BLaER1 treated with 17β-estradiol and CSF1 and Interleukin-3, amounts not matched to agents 10 nM and 100 nM (cell line): ENCODE results near the gene TRMT11.

ENCODE experiments used
- H3K27ac ChIP-seq, 11 experiments: shearing (Covaris generic); formaldehyde crosslinking; 2 replicates each; pipeline ENCODE4 v1.8.1; 2022
- H3K27me3 ChIP-seq, 11 experiments: shearing (Covaris generic); formaldehyde crosslinking; 2 replicates each; pipeline ENCODE4 v1.8.1; 2022
- H3K36me3 ChIP-seq, 11 experiments: shearing (Covaris generic); formaldehyde crosslinking; 2 replicates each; pipeline ENCODE4 v1.8.1; 2022
- H3K4me1 ChIP-seq, 10 experiments: shearing (Covaris generic); formaldehyde crosslinking; 2 replicates each; pipeline ENCODE4 v1.8.1; 2022
- H3K4me2 ChIP-seq, 11 experiments: shearing (Covaris generic); formaldehyde crosslinking; 2 replicates each; pipeline ENCODE4 v1.8.1; 2022
- H3K4me3 ChIP-seq, 10 experiments: shearing (Covaris generic); formaldehyde crosslinking; 2 replicates each; pipeline ENCODE4 v1.8.1; 2022
- H3K9ac ChIP-seq, 11 experiments: shearing (Covaris generic); formaldehyde crosslinking; 2 replicates each; pipeline ENCODE4 v1.8.1; 2022
- H3K9me3 ChIP-seq, 11 experiments: shearing (Covaris generic); formaldehyde crosslinking; replicated peaks in 1 of 11; 2 replicates each; pipeline ENCODE4 v1.8.1; 2022
- H4K20me1 ChIP-seq, 11 experiments: shearing (Covaris generic); formaldehyde crosslinking; 2 replicates each; pipeline ENCODE4 v1.8.1; 2022
- Cebpa-rat ChIP-seq, 11 experiments: shearing (Covaris generic); IDR thresholded peaks; 2 replicates each; pipeline ENCODE4 v1.8.1; 2022

Gene TRMT11

GRCh38 chr6:125986301-125987025 is at the start of gene TRMT11:
TRMT11 (plus strand) TSS chr6:125986540; CDS start chr6:125986551, 11 bp downstream.
- no peak for TF ChIP-seq Cebpa-rat (IDR thresholded peaks at IDR 0.05)
- Histone ChIP-seq H3K27me3 (no peaks in the 10 kb centered on the region), H3K4me1 (peaks cover 10 to 30% (median 18%) of the 10 kb centered on the region in 10 experiments; a peak in 19 of 20 replicates)

DNA sequence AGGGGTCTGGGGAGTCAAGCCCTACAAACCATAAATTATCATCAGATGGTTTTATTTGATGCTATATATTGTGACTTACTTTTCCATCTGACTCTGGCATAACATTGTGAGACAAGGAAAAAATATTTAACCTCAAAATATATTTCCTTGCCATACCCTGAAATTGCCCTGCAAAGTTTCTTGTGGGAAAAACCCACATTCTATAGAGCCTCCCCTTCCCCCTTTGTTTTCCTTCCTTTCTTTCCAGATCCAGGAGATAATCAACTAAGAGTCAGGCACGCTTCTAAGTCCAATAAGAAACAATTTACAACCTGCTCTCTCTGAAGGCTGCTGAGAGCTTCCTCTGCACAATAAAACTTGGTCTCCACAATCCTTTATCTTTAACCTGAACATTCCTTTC is 47.3 kb upstream of the TRMT11 start:
- Histone ChIP-seq H3K27ac (no peak overlapping the region), H3K4me2 (no peak overlapping the region), H3K36me3 (no peaks in the 10 kb centered on the region), H3K4me3 (no peak overlapping the region), H4K20me1 (no peaks in the 10 kb centered on the region), H3K9ac (no peak overlapping the region), H3K27me3 (no peaks in the 10 kb centered on the region), H3K9me3 (no peaks in the 10 kb centered on the region), H3K4me1 (peaks cover 0 to 24% (median 4%) of the 10 kb centered on the region in 10 experiments; a peak in 11 of 20 replicates)
- no peak for TF ChIP-seq Cebpa-rat (IDR thresholded peaks at IDR 0.05)

More at GRCh38 chr6:125986301-125987025, at the start of gene TRMT11:
- peak within 1 kb of the TSS; percentile 61 to 79 (median 76); a peak in 21 of 22 replicates for H3K27ac ChIP-seq
- H3K9ac ChIP-seq: peak within 1 kb of the TSS; percentile 63 to 85 (median 79)
- H4K20me1 ChIP-seq: peaks cover 0 to 5% (median 0%) of the 10 kb centered on the region in 11 experiments; a peak in 1 of 22 replicates
- H3K36me3 ChIP-seq: peaks cover 0 to 6% (median 0%) of the 10 kb centered on the region in 11 experiments; a peak in 2 of 22 replicates
- peak within 1 kb of the TSS; percentile 68 to 96 (median 78) for H3K4me3 ChIP-seq
- no peaks in the 10 kb centered on the region for H3K9me3 ChIP-seq
- H3K4me2 ChIP-seq: peak within 1 kb of the TSS; percentile 70 to 90 (median 78)

- H3K4me2 ChIP-seq: no peak overlapping the region
Observed at GRCh38 chr6:125939791-125940190, 46.5 kb upstream of the TRMT11 start.

DNA sequence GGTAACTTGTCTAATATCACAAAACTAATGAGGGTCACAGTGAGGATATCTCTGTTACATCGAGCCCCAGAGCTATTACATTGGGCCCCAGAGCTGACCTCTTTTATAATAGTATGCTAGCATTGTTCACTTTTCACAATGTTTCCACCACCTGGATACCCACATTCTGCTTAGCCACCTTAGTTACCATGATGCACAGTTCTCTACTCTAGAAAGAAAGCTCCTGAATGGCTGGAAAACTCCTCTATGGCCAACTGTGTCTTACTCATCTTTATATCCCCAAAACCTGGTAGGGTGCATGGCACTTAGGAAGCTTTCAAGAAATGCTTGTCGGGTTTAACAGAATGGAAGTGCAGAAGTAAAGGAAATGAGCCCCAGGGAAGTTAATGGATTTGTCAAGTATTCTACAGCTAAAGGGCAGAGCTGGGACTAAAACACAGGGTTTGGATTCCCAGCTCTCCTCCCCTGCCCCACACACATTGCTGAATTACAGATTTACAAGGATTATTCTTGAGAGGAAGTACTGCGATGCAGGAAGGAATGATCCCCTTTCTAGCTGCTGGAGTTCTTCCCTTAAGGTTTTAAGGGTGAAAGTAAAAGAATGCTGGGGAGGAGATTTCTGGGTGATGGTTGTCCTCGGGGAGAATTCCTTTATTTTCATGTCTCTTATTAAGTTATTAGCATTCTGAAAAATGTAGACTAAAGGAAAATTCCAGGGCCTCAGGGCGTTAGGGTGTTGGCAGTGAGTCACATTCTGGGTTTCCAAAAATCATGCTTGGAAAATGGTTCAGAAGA is 45.9 kb upstream of the TRMT11 start:
- Histone ChIP-seq H3K9ac (no peak overlapping the region), H4K20me1 (no peaks in the 10 kb centered on the region), H3K27me3 (no peaks in the 10 kb centered on the region), H3K27ac (no peak overlapping the region), H3K4me2 (no peak overlapping the region), H3K9me3 (no peaks in the 10 kb centered on the region), H3K4me3 (no peak overlapping the region), H3K36me3 (no peaks in the 10 kb centered on the region), H3K4me1 (peaks cover 0 to 38% (median 14%) of the 10 kb centered on the region in 10 experiments; a peak in 12 of 20 replicates)
- TF ChIP-seq Cebpa-rat (IDR thresholded peaks at IDR 0.05): no peak

More at GRCh38 chr6:125939791-125940190, 46.5 kb upstream of the TRMT11 start:
- H4K20me1 ChIP-seq: no peaks in the 10 kb centered on the region
- H3K27ac ChIP-seq: no peak overlapping the region
- no peaks in the 10 kb centered on the region for H3K9me3 ChIP-seq
- H3K27me3 ChIP-seq: no peaks in the 10 kb centered on the region
- H3K9ac ChIP-seq: no peak overlapping the region
- H3K4me1 ChIP-seq: peaks cover 0 to 32% (median 12%) of the 10 kb centered on the region in 10 experiments; a peak in 12 of 20 replicates
- no peaks in the 10 kb centered on the region for H3K36me3 ChIP-seq
- TF ChIP-seq Cebpa-rat (IDR thresholded peaks at IDR 0.05): no peak
- H3K4me3 ChIP-seq: no peak overlapping the region

DNA sequence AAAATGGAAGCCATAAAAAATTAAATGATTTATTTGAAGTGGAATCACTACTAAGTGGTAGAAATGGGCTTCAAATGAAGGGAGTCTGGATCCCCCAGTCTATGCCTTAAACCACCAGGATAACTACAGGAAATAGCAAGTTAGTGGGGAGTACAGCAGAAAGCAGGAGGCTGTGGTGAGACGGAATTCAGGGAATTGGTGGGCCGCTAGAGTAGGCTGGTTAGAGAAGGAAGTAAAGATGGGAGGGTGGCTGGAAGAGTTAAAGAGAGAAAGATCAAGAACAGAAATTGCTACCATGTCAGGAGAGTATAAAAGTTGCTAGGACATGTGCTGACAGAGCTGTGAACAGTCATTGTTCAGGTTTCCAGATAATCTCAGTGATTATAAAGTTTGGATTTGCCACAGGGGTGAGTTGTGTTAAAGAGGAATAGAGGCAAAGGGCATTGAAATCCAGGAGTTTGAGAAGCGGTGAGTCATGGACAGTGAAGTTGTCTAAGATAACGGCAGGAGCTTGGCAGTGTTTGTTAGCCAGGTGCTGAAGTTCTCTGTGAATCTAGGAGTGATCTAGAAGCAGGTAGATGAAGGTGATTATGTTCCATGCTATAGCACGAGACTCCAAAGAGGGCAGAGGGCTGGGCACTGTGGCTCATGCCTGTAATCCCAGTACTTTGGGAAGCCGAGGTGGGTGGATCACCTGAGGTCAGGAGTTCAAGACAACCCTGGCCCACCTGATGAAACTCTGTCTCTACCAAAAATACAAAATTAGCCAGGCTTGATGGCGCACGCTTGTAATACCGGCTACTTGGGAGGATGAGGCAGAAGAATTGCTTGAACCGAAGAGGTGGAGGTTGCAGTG is 43.4 kb upstream of the TRMT11 start:
- Histone ChIP-seq H3K27me3 (no peaks in the 10 kb centered on the region), H4K20me1 (no peaks in the 10 kb centered on the region), H3K36me3 (no peaks in the 10 kb centered on the region), H3K9ac (no peak overlapping the region), H3K27ac (0 out of 22 replicates have a peak overlapping the region, but pooled peaks of 1 of the 11 experiments have one; percentile 51), H3K4me2 (peak overlapping the region in 4 of 11 experiments; percentile 54 to 65 (median 59); a peak in 8 of 22 replicates), H3K9me3 (no peaks in the 10 kb centered on the region), H3K4me3 (no peak overlapping the region), H3K4me1 (peaks cover 0 to 63% (median 20%) of the 10 kb centered on the region in 10 experiments; a peak in 12 of 20 replicates)
- TF ChIP-seq Cebpa-rat (IDR thresholded peaks at IDR 0.05): no peak

DNA sequence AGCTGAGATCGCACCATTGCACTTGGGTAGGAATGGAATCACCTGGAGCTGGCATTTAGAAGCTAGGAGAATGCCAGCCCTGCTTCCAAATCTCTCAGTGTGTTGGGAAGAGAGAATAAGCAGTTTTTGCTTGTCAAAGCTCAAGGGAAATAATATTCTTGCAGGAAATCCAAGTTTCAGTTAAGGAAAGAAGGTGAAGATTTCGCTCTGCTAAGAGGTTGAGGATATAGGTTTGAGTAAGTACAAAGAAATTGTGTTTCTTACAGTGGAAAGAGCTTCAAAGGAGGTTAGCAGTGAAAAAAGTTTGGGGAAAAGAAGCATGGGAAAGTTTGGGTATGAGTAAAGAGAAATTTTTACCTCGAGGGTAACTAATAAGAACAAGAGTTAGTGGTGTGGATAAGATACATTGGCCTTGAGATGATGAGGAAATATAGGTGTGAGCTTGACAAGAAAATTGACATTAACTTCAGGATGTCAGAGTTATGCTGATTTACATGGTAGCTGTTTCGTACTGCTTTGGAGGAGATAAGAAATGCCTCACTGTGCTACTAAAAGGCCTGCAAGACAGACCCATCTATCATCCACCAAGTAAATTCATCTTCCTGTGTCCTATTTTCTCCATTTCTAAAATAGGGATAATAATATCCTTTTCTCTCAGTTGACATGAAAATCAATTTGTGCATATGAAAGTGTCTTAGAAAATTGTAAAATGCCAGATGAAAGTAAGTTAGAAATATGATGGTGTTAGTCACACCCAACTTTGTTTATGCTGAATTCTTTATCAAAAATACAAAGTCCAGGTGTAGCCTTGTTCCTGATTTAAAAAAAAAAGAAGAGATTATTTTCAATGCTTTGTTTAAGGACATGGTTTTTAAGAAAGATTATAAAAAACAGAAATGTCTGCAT is 42.6 kb upstream of the TRMT11 start:
- Histone ChIP-seq H3K4me2 (peak overlapping the region in 7 of 11 experiments; percentile 28 to 68 (median 54); a peak in 12 of 22 replicates), H3K4me1 (peaks cover 0 to 72% (median 20%) of the 10 kb centered on the region in 10 experiments; a peak in 12 of 20 replicates), H3K27me3 (no peaks in the 10 kb centered on the region), H3K36me3 (no peaks in the 10 kb centered on the region), H3K27ac (peak overlapping the region in 6 of 11 experiments; percentile 1 to 64 (median 46); a peak in 8 of 22 replicates), H3K9ac (peak overlapping the region in 2 of 11 experiments; percentile 19 to 32; a peak in 2 of 22 replicates), H3K9me3 (no peaks in the 10 kb centered on the region), H3K4me3 (no peak overlapping the region), H4K20me1 (no peaks in the 10 kb centered on the region)
- no peak for TF ChIP-seq Cebpa-rat (IDR thresholded peaks at IDR 0.05)

- no peak overlapping the region for H3K4me3 ChIP-seq
- peak in 5 of 11 experiments; percentile 31 to 60 (median 41); a peak in 5 of 22 replicates for TF ChIP-seq Cebpa-rat (IDR thresholded peaks at IDR 0.05)
- H3K36me3 ChIP-seq: no peaks in the 10 kb centered on the region
- no peaks in the 10 kb centered on the region for H3K9me3 ChIP-seq
- H3K9ac ChIP-seq: peak overlapping the region in 2 of 11 experiments; percentile 19 to 32; a peak in 3 of 22 replicates
- peak overlapping the region in 6 of 11 experiments; percentile 1 to 64 (median 46); a peak in 8 of 22 replicates for H3K27ac ChIP-seq
- peak overlapping the region in 8 of 11 experiments; percentile 21 to 68 (median 54); a peak in 13 of 22 replicates for H3K4me2 ChIP-seq
- H4K20me1 ChIP-seq: no peaks in the 10 kb centered on the region
- peaks cover 0 to 78% (median 20%) of the 10 kb centered on the region in 10 experiments; a peak in 12 of 20 replicates for H3K4me1 ChIP-seq
- no peaks in the 10 kb centered on the region for H3K27me3 ChIP-seq
Observed at GRCh38 chr6:125944434-125944816, 41.9 kb upstream of the TRMT11 start.
